Endothelial cell of umbilical vein (primary cell): ENCODE results near the gene SNCAIP. TPM values are rescaled to one million over a fixed set of nuclear protein-coding genes. Genes with fewer than 3 reads are reported as not detected.

ENCODE experiments used
- BruUV-seq: library from RNA; stranded (reverse); fragments of 400-500 nt; replicated peaks from 2 replicates; lab custom pipeline; 2021; lab: Mats Ljungman, UMichigan
- CTCF ChIA-PET: fragments of 300-600, 350-600 bp; sonication (Branson Sonifier 250); formaldehyde crosslinking; loops from one replicate; lab custom pipeline; 2021; ENCODE audit warnings: antibody characterized with exemption, inconsistent platforms; lab: Charles Lee
- POLR2A ChIA-PET: fragments of 300-600, 350-600 bp; sonication (Branson Sonifier 250); formaldehyde crosslinking; loops from one replicate; lab custom pipeline; 2021; ENCODE audit warnings: antibody characterized with exemption, inconsistent platforms; lab: Charles Lee
- DNase-seq: peaks from one replicate; pipeline ENCODE4 v3.0.0-alpha.2; 2011; ENCODE audit warnings: low read depth, low spot score
- FAIRE-seq: peaks from 2 replicates; lab custom pipeline; 2011; peaks lifted over from hg19 to GRCh38; lab: Jason Lieb, UNC
- H2AFZ ChIP-seq: 2 replicates; pipeline ENCODE4 v1.6.0; 2012; ENCODE audit warnings: low read depth, low read length, control low read depth, inconsistent platforms
- H3K27ac ChIP-seq: 2 replicates; pipeline ENCODE4 v1.5.1; 2011; ENCODE audit warnings: low read depth, mild to moderate bottlenecking, control low read depth, low read length, moderate library complexity; ENCODE audit not compliant: insufficient read depth
- H3K27me3 ChIP-seq, 2 experiments: 2 replicates each; pipeline versions ENCODE4 v1.6.0 to v1.6.1; 2011; ENCODE audit warnings: low read length in 2 of 2, mixed read lengths in 1 of 2; ENCODE audit not compliant: control insufficient read depth in 2 of 2, insufficient read depth in 2 of 2
- H3K36me3 ChIP-seq, 2 experiments: 2 replicates in 1 of 2; 3 replicates in 1 of 2; pipeline ENCODE4 v1.5.1; 2011; ENCODE audit warnings: low read length in 2 of 2, mild to moderate bottlenecking in 1 of 2, moderate library complexity in 1 of 2; ENCODE audit not compliant: control insufficient read depth in 2 of 2, insufficient read depth in 2 of 2; ENCODE audit errors: extremely low read depth in 1 of 2
- H3K4me1 ChIP-seq: 3 replicates; pipeline ENCODE4 v1.5.1; 2011; ENCODE audit warnings: mild to moderate bottlenecking, low read length; ENCODE audit not compliant: control insufficient read depth, insufficient read depth; ENCODE audit errors: extremely low read depth
- H3K4me2 ChIP-seq: 2 replicates; pipeline ENCODE4 v1.6.1; 2011; ENCODE audit warnings: low read length, control low read depth, mixed read lengths; ENCODE audit not compliant: insufficient read depth
- H3K4me3 ChIP-seq, 3 experiments: fragments of 200-600 bp in 1 of 3; sonication (generic), shearing (Covaris generic) in 1 of 3; replicated peaks in 1 of 3; 2 replicates each; pipeline ENCODE4 v1.5.1; 2011 to 2016; ENCODE audit warnings: control low read depth in 3 of 3, low read length in 3 of 3, mild to moderate bottlenecking in 2 of 3, inconsistent platforms in 1 of 3, low read depth in 1 of 3, moderate library complexity in 1 of 3; ENCODE audit not compliant: insufficient read depth in 1 of 3
- H3K79me2 ChIP-seq: 2 replicates; pipeline ENCODE4 v1.6.0; 2012; ENCODE audit warnings: low read length, inconsistent platforms; ENCODE audit not compliant: control insufficient read depth, insufficient read depth
- H3K9ac ChIP-seq: replicated peaks from 2 replicates; pipeline ENCODE3; 2011; ENCODE audit warnings: low read length, control low read depth; ENCODE audit not compliant: insufficient read depth; ENCODE audit errors: extremely low read depth
- H3K9me1 ChIP-seq: replicated peaks from 3 replicates; pipeline ENCODE4 v1.6.0; 2011; ENCODE audit warnings: mild to moderate bottlenecking, low read length; ENCODE audit not compliant: control insufficient read depth, insufficient read depth; ENCODE audit errors: extremely low read depth
- H3K9me3 ChIP-seq: replicated peaks from 2 replicates; pipeline ENCODE4 v1.5.1; 2012; ENCODE audit warnings: low read length, inconsistent platforms; ENCODE audit not compliant: control insufficient read depth, insufficient read depth
- H4K20me1 ChIP-seq: replicated peaks from 2 replicates; pipeline ENCODE3; 2011; ENCODE audit warnings: mild to moderate bottlenecking, low read length; ENCODE audit not compliant: control insufficient read depth, insufficient read depth; ENCODE audit errors: extremely low read depth
- CTCF ChIP-seq, 2 donors: IDR thresholded peaks; 1 replicate in 1 of 2; 2 replicates in 1 of 2; pipeline ENCODE4 v1.5.1; 2011; ENCODE audit warnings: low read length in 2 of 2, mild to moderate bottlenecking in 2 of 2, moderate library complexity in 2 of 2, control low read depth in 1 of 2, inconsistent platforms in 1 of 2, low read depth in 1 of 2; ENCODE audit not compliant: insufficient read depth in 1 of 2; ENCODE audit errors: extremely low read depth in 1 of 2
- EZH2 ChIP-seq: IDR thresholded peaks from 2 replicates; pipeline ENCODE4 v1.6.1; 2012; ENCODE audit warnings: borderline replicate concordance, low read depth, mild to moderate bottlenecking, moderate library complexity, low read length, inconsistent platforms; ENCODE audit not compliant: severe bottlenecking
- GATA2 ChIP-seq: IDR thresholded peaks from 2 replicates; pipeline ENCODE4 v1.7.0; 2011; ENCODE audit warnings: low read depth, mild to moderate bottlenecking, moderate library complexity, mixed read lengths, low read length; ENCODE audit not compliant: insufficient read length, insufficient read depth
- JUN ChIP-seq: IDR thresholded peaks from 2 replicates; pipeline ENCODE4 v1.6.1; 2011; ENCODE audit warnings: borderline replicate concordance, low read depth; ENCODE audit not compliant: insufficient read length, insufficient read depth
- MYC ChIP-seq: IDR thresholded peaks from one replicate; pipeline ENCODE4 v1.6.1; 2011; ENCODE audit warnings: mild to moderate bottlenecking, low read depth, low read length
- POLR2A ChIP-seq: IDR thresholded peaks from 2 replicates; pipeline ENCODE4 v1.6.1; 2012; ENCODE audit warnings: low read depth, mild to moderate bottlenecking, control low read depth, low read length
- dilution Hi-C: fragments of 300-500 bp; cut with MboI; formaldehyde crosslinking; loops from one replicate; pipeline ENCODE4 v1.15.0; 2019; ENCODE audit warnings: low sequenced_read_pairs; ENCODE audit not compliant: extremely low pct_ligation_motif_present
- intact Hi-C: fragments of 100-400 bp; cut with micrococcal nuclease; formaldehyde crosslinking; loops from one replicate; pipeline ENCODE4 v1.10.0; 2022
- polyA plus RNA-seq, 4 experiments: library from polyadenylated mRNA; depleted of rRNA in 3 of 4; stranded (reverse) in 3 of 4; unstranded in 1 of 4; fragments of >200 nt; gene quantifications; 2 replicates each; pipeline versions ENCODE4 v1.2.1 to v1.2.3, GENCODE V29; 2011 to 2012; ENCODE audit warnings: missing spikeins in 1 of 4
- total RNA-seq: library from RNA; stranded (reverse); gene quantifications from 2 replicates; pipeline ENCODE4 v1.2.3, GENCODE V29; 2021
- TF ChIP-seq, protein P1 (sequence below): IDR thresholded peaks from 2 replicates; pipeline ENCODE4 v1.6.1; 2011; ENCODE audit not compliant: insufficient read depth, insufficient read length

SNCAIP gene
- total and polyA plus RNA-seq, 2 donors (not counting 3 experiments of a cell fraction or from before 2014, with no cell fraction given) = 13.1 to 42.0 TPM

DNA sequence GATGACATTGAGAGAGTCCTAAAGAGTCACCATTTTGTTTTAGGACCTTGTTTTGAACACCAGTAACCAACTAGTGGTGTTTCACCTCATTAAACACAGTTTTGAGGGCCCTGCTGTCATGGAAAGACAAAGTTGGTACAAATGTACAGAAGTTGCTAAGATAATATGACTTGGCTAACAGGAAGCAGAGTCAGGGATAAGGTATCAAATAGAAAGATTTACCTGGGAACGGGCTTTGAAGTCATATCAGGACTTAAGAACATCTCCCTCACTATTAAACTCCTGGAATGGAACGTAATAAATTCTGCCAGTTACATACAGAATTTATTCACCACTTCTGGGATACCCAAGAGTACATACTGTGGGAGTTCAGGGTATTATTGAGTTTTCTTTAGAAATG is 115.6 kb downstream of the SNCAIP start:
- POLR2A ChIA-PET = no interaction called here
- intact Hi-C loops = no loop called here
- no peaks in the 10 kb centered on the region for H3K79me2 ChIP-seq
- CTCF ChIA-PET = no interaction called here
- H2AFZ ChIP-seq = no peak overlapping the region
- H3K27ac ChIP-seq = no peak overlapping the region
- DNase-seq (no peak), FAIRE-seq (no peak)
- peaks cover 0 to 5% of the 10 kb centered on the region in 2 experiments for H3K36me3 ChIP-seq
- H3K4me1 ChIP-seq = no peaks in the 10 kb centered on the region
- TF ChIP-seq MYC = no peak
- no peak for TF ChIP-seq JUN
- TF ChIP-seq EZH2 = no peak
- TF ChIP-seq GATA2 = no peak
- no peak for TF ChIP-seq POLR2A
- TF ChIP-seq, protein P1, sequence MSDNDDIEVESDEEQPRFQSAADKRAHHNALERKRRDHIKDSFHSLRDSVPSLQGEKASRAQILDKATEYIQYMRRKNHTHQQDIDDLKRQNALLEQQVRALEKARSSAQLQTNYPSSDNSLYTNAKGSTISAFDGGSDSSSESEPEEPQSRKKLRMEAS = no peak
- no peak for TF ChIP-seq CTCF (IDR thresholded peaks at IDR 0.05; ENCODE audit: extremely low read depth in 1 of 2, insufficient read depth in 1 of 2, low read depth in 1 of 2, low read length in 2 of 2)
- H4K20me1 ChIP-seq = no peaks in the 10 kb centered on the region
- H3K27me3 ChIP-seq = no peaks in the 10 kb centered on the region
- H3K4me2 ChIP-seq = no peak overlapping the region
- no peak overlapping the region for H3K9ac ChIP-seq
- no TSS peak for BruUV-seq
- no peak overlapping the region for H3K4me3 ChIP-seq
- no peaks in the 10 kb centered on the region for H3K9me3 ChIP-seq
- dilution Hi-C loops = no loop called here
- H3K9me1 ChIP-seq = no peaks in the 10 kb centered on the region
